ENCODE results near the gene CRYBB3.

- TF ChIP-seq CTCF (conservative IDR thresholded peaks at IDR 0.05 in 1 of 2, IDR thresholded peaks at IDR 0.05 in 1 of 2; ENCODE audit: extremely low read depth in 1 of 2, insufficient read depth in 1 of 2, low read depth in 1 of 2, low read length in 2 of 2) (no peak), EZH2 (IDR thresholded peaks at IDR 0.05; ENCODE audit: borderline replicate concordance, low read length) (no peak)
Observed at GRCh38 chr22:25166266-25167040, 33.2 kb upstream of the CRYBB3 start.
